Activated effector memory CD4-positive, alpha-beta T cell treated with anti-CD3 and anti-CD28 coated beads, Interleukin-2, amount 50 U/mL, for 16 hours (primary cell): Measurements from ENCODE around the gene GALNT2.

Experiments
- DNase-seq: peaks from one replicate; pipeline ENCODE4 v3.0.0-alpha.2; 2020

Gene GALNT2

GRCh38 chr1:230268371-230269170 is 201.5 kb downstream of the GALNT2 start:
- peak; percentile 58 for DNase-seq

- no peak for DNase-seq
Measured at GRCh38 chr1:230270185-230270558, 203.1 kb downstream of the GALNT2 start.

- DNase-seq: peak; percentile 62
Measured at GRCh38 chr1:230270559-230271281, 203.7 kb downstream of the GALNT2 start.

- DNase-seq: peak; percentile 39
Measured at GRCh38 chr1:230271300-230272035, 204.4 kb downstream of the GALNT2 start.

GRCh38 chr1:230272557-230272956 is 205.5 kb downstream of the GALNT2 start:
- peak; percentile 44 for DNase-seq

- DNase-seq: peak; percentile 56
Measured at GRCh38 chr1:230273141-230273710, 206.2 kb downstream of the GALNT2 start.

GRCh38 chr1:230274254-230274653 is 207.2 kb downstream of the GALNT2 start:
- DNase-seq: peak; percentile 57

- DNase-seq: peak; percentile 25
Measured at GRCh38 chr1:230276401-230276800, 209.4 kb downstream of the GALNT2 start.

GRCh38 chr1:230277201-230278025 is 210.4 kb downstream of the GALNT2 start:
- DNase-seq: peak; percentile 44

GRCh38 chr1:230278376-230278775 is 211.3 kb downstream of the GALNT2 start:
- peak; percentile 22 for DNase-seq

GRCh38 chr1:230278871-230279582 is 212.0 kb downstream of the GALNT2 start:
- peak; percentile 1 for DNase-seq

- DNase-seq: peak; percentile 25
Measured at GRCh38 chr1:230279583-230279945, 212.5 kb downstream of the GALNT2 start.

GRCh38 chr1:230280054-230280795 is 213.2 kb downstream of the GALNT2 start:
- DNase-seq: peak; percentile 63

- peak; percentile 55 for DNase-seq
Measured at GRCh38 chr1:230280906-230281413, 213.9 kb downstream of the GALNT2 start.

GRCh38 chr1:230281556-230281955 is 214.5 kb downstream of the GALNT2 start:
- DNase-seq: peak; percentile 48

GRCh38 chr1:230282157-230282556 is 215.1 kb downstream of the GALNT2 start:
- peak; percentile 43 for DNase-seq

GRCh38 chr1:230283678-230284077 is 216.6 kb downstream of the GALNT2 start:
- DNase-seq: peak; percentile 10

- DNase-seq: peak; percentile 34
Measured at GRCh38 chr1:230284891-230285290, 217.9 kb downstream of the GALNT2 start.

GRCh38 chr1:230285351-230285750 is 218.3 kb downstream of the GALNT2 start:
- DNase-seq: peak; percentile 60

GRCh38 chr1:230286166-230286889 is 219.3 kb downstream of the GALNT2 start:
- no peak for DNase-seq
